Liver (tissue), 9 donors: ENCODE results near the gene PRKCH. TPM values are rescaled to one million over a fixed set of nuclear protein-coding genes. Genes with fewer than 3 reads are reported as not detected.

ENCODE experiments used
- DNase-seq: peaks from one replicate; pipeline ENCODE4 v3.0.0-alpha.2; 2017; ENCODE audit warnings: low spot score
- H3K27ac ChIP-seq, 2 donors: one replicate each; pipeline ENCODE4 v1.7.0; 2013; ENCODE audit warnings: inconsistent platforms in 2 of 2, low read length in 2 of 2, control low read depth in 1 of 2, low read depth in 1 of 2, mild to moderate bottlenecking in 1 of 2
- H3K27me3 ChIP-seq, 4 donors: one replicate each; pipeline versions ENCODE4 v1.6.1 to v1.7.0; 2013; ENCODE audit warnings: low read length in 3 of 4, inconsistent platforms in 1 of 4, mild to moderate bottlenecking in 1 of 4, moderate library complexity in 1 of 4; ENCODE audit not compliant: control insufficient read depth in 4 of 4, insufficient read depth in 4 of 4
- H3K36me3 ChIP-seq, 4 donors: one replicate each; pipeline versions ENCODE4 v1.6.1 to v1.7.0; 2013; ENCODE audit warnings: low read length in 3 of 4, mild to moderate bottlenecking in 3 of 4, low read depth in 1 of 4, moderate library complexity in 1 of 4; ENCODE audit not compliant: control insufficient read depth in 4 of 4, insufficient read depth in 3 of 4
- H3K4me1 ChIP-seq, 4 donors: one replicate each; pipeline versions ENCODE4 v1.6.1 to v1.7.0; 2013; ENCODE audit warnings: low read length in 3 of 4, mild to moderate bottlenecking in 3 of 4, moderate library complexity in 1 of 4; ENCODE audit not compliant: control insufficient read depth in 4 of 4, insufficient read depth in 4 of 4
- H3K4me3 ChIP-seq, 3 donors: one replicate each; pipeline versions ENCODE4 v1.6.1 to v1.7.0; 2013; ENCODE audit warnings: low read length in 3 of 3, control low read depth in 1 of 3, low read depth in 1 of 3, mild to moderate bottlenecking in 1 of 3
- H3K9ac ChIP-seq, 2 donors: one replicate each; pipeline ENCODE4 v1.7.0; 2013; ENCODE audit warnings: low read length in 2 of 2, mild to moderate bottlenecking in 2 of 2, moderate library complexity in 2 of 2, control low read depth in 1 of 2, low read depth in 1 of 2
- H3K9me3 ChIP-seq, 4 donors: one replicate each; pipeline versions ENCODE4 v1.6.1 to v1.7.0; 2013; ENCODE audit warnings: low read length in 3 of 4; ENCODE audit not compliant: control insufficient read depth in 4 of 4
- ATF3 ChIP-seq: IDR thresholded peaks from 2 replicates; pipeline ENCODE4 v1.6.1; 2016; ENCODE audit warnings: antibody characterized with exemption
- EGR1 ChIP-seq, 2 donors: IDR thresholded peaks; 2 replicates each; pipeline ENCODE4 v1.6.1; 2016 to 2018; ENCODE audit warnings: antibody characterized with exemption in 2 of 2, low read depth in 2 of 2
- FOXA1 ChIP-seq: IDR thresholded peaks from 2 replicates; pipeline ENCODE4 v1.6.1; 2016; ENCODE audit warnings: antibody characterized with exemption
- FOXA2 ChIP-seq: IDR thresholded peaks from 2 replicates; pipeline ENCODE4 v1.6.1; 2016; ENCODE audit warnings: antibody characterized with exemption
- GABPA ChIP-seq, 2 donors: IDR thresholded peaks in 1 of 2; conservative IDR thresholded peaks in 1 of 2; 2 replicates each; pipeline ENCODE4 v1.6.1; 2016; ENCODE audit warnings: antibody characterized with exemption in 2 of 2, mild to moderate bottlenecking in 1 of 2, moderate library complexity in 1 of 2
- HNF4A ChIP-seq, 2 donors: conservative IDR thresholded peaks; 2 replicates each; pipeline ENCODE4 v1.6.1; 2016; ENCODE audit warnings: antibody characterized with exemption in 2 of 2, mild to moderate bottlenecking in 2 of 2
- HNF4G ChIP-seq: IDR thresholded peaks from 2 replicates; pipeline ENCODE4 v1.6.1; 2016; ENCODE audit warnings: antibody characterized with exemption
- JUND ChIP-seq, 2 donors: IDR thresholded peaks; 2 replicates each; pipeline ENCODE4 v1.6.1; 2016; ENCODE audit warnings: antibody characterized with exemption in 2 of 2
- NR2F2 ChIP-seq: IDR thresholded peaks from 2 replicates; pipeline ENCODE4 v1.6.1; 2016; ENCODE audit warnings: antibody characterized with exemption
- RAD21 ChIP-seq, 2 donors: IDR thresholded peaks; 2 replicates each; pipeline ENCODE4 v1.6.1; 2016; ENCODE audit warnings: antibody characterized with exemption in 2 of 2, mild to moderate bottlenecking in 2 of 2
- RXRA ChIP-seq, 2 donors: IDR thresholded peaks; 2 replicates each; pipeline ENCODE4 v1.6.1; 2017 to 2018; ENCODE audit warnings: antibody characterized with exemption in 2 of 2, mild to moderate bottlenecking in 1 of 2
- SP1 ChIP-seq: IDR thresholded peaks from 2 replicates; pipeline ENCODE4 v1.6.1; 2018; ENCODE audit warnings: antibody characterized with exemption, mild to moderate bottlenecking
- TAF1 ChIP-seq: conservative IDR thresholded peaks from 2 replicates; pipeline ENCODE4 v1.6.1; 2016; ENCODE audit warnings: antibody characterized with exemption, mild to moderate bottlenecking
- YY1 ChIP-seq: IDR thresholded peaks from 2 replicates; pipeline ENCODE4 v1.6.1; 2016; ENCODE audit warnings: antibody characterized with exemption, mild to moderate bottlenecking
- ZBTB33 ChIP-seq: IDR thresholded peaks from 2 replicates; pipeline ENCODE4 v1.6.1; 2016; ENCODE audit warnings: antibody characterized with exemption
- WGBS: extraction: QIAGEN DNeasy Blood & Tissue Kit; methylation state at CpG from one replicate; pipeline ENCODE4 v1.1.7; 2013; 5-methylcytosine and 5-hydroxymethylcytosine counted together
- polyA plus RNA-seq, 2 donors: library from polyadenylated mRNA; stranded (reverse) in 1 of 2; unstranded in 1 of 2; fragments of 200-250 nt in 1 of 2; fragments of >200 nt in 1 of 2; fragmentation: Nextera tagmentation in 1 of 2; extraction: Ambion mirVana in 1 of 2; gene quantifications; one replicate each; pipeline versions ENCODE4 v1.2.1 to v1.2.3, GENCODE V29; 2013 to 2015
- total RNA-seq, 2 donors: library from RNA; depleted of rRNA; stranded (reverse); fragments of >200 nt; gene quantifications; one replicate each; pipeline ENCODE4 v1.2.3, GENCODE V29; 2014
- TF ChIP-seq, protein P1 (sequence below): IDR thresholded peaks from 2 replicates; pipeline ENCODE4 v1.6.1; 2016; ENCODE audit warnings: antibody characterized with exemption, mild to moderate bottlenecking
- TF ChIP-seq, protein P2 (sequence below): IDR thresholded peaks from 2 replicates; pipeline ENCODE4 v1.6.1; 2016; ENCODE audit warnings: antibody characterized with exemption
- TF ChIP-seq, protein P3 (sequence below): fragments of 150-350 bp; IDR thresholded peaks from 2 replicates; pipeline ENCODE4 v1.5.1; 2017; ENCODE audit warnings: improper control_type of control experiment, low read depth, low read length; ENCODE audit not compliant: missing input control
- donor health status: healthy.
- donor health status: healthy.
- donor health status: healthy.
- donor health status: healthy.
- donor health status: healthy.

The PRKCH gene
- total and polyA plus RNA-seq, 4 donors = 3.9 to 13.7 (median 7.0) TPM

DNA sequence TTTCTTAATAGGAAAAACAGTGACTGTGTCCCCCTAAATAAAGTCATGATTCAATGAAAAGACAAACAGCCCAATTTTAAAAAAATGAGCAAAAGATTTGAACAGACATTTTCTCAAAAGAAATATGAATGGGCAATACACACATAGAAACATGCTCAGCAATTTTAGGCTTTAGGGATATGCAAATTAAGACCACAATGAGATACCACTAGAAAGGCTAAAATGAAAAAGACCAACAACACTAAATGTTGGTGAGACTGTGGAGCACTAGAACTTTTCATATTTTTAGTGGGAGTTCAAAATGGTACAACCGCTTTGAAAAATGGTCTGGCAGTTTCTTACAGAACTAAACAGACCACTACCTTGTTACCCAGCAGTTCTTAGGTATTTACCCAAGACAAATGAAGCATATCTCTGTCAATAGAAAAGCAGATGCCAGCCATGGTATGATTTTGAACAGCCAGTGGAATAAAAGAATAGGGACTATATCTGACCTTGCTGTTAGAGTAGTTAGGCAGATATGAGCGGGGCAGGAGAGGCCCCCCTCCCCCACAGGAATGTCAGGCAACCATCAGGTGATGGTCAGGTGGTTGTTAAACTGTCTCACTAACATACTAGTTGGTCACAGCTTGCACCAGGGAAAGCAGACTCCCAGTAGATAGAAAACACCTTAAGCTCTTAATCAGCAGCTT lies 108.8 kb downstream of the PRKCH start:
- Histone ChIP-seq H3K36me3 (no peaks in the 10 kb centered on the region), H3K27ac (no peak overlapping the region), H3K9ac (no peak overlapping the region), H3K27me3 (no peaks in the 10 kb centered on the region), H3K9me3 (no peaks in the 10 kb centered on the region), H3K4me1 (no peaks in the 10 kb centered on the region), H3K4me3 (no peak overlapping the region)
- TF ChIP-seq EGR1 (IDR thresholded peaks at IDR 0.05; ENCODE audit: low read depth in 2 of 2) (no peak), JUND (IDR thresholded peaks at IDR 0.05) (no peak), HNF4G (no peak), SP1 (no peak), FOXA2 (no peak), GABPA (IDR thresholded peaks at IDR 0.05 in 1 of 2, conservative IDR thresholded peaks at IDR 0.05 in 1 of 2) (no peak), RAD21 (IDR thresholded peaks at IDR 0.05) (no peak), NR2F2 (no peak), YY1 (no peak), RXRA (IDR thresholded peaks at IDR 0.05) (no peak), ATF3 (no peak), HNF4A (conservative IDR thresholded peaks at IDR 0.05) (no peak), ZBTB33 (no peak), FOXA1 (no peak), TAF1 (no peak)
- TF ChIP-seq, protein P1, sequence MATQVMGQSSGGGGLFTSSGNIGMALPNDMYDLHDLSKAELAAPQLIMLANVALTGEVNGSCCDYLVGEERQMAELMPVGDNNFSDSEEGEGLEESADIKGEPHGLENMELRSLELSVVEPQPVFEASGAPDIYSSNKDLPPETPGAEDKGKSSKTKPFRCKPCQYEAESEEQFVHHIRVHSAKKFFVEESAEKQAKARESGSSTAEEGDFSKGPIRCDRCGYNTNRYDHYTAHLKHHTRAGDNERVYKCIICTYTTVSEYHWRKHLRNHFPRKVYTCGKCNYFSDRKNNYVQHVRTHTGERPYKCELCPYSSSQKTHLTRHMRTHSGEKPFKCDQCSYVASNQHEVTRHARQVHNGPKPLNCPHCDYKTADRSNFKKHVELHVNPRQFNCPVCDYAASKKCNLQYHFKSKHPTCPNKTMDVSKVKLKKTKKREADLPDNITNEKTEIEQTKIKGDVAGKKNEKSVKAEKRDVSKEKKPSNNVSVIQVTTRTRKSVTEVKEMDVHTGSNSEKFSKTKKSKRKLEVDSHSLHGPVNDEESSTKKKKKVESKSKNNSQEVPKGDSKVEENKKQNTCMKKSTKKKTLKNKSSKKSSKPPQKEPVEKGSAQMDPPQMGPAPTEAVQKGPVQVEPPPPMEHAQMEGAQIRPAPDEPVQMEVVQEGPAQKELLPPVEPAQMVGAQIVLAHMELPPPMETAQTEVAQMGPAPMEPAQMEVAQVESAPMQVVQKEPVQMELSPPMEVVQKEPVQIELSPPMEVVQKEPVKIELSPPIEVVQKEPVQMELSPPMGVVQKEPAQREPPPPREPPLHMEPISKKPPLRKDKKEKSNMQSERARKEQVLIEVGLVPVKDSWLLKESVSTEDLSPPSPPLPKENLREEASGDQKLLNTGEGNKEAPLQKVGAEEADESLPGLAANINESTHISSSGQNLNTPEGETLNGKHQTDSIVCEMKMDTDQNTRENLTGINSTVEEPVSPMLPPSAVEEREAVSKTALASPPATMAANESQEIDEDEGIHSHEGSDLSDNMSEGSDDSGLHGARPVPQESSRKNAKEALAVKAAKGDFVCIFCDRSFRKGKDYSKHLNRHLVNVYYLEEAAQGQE = no peak
- TF ChIP-seq, protein P2, sequence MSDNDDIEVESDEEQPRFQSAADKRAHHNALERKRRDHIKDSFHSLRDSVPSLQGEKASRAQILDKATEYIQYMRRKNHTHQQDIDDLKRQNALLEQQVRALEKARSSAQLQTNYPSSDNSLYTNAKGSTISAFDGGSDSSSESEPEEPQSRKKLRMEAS = no peak
- TF ChIP-seq, protein P3, sequence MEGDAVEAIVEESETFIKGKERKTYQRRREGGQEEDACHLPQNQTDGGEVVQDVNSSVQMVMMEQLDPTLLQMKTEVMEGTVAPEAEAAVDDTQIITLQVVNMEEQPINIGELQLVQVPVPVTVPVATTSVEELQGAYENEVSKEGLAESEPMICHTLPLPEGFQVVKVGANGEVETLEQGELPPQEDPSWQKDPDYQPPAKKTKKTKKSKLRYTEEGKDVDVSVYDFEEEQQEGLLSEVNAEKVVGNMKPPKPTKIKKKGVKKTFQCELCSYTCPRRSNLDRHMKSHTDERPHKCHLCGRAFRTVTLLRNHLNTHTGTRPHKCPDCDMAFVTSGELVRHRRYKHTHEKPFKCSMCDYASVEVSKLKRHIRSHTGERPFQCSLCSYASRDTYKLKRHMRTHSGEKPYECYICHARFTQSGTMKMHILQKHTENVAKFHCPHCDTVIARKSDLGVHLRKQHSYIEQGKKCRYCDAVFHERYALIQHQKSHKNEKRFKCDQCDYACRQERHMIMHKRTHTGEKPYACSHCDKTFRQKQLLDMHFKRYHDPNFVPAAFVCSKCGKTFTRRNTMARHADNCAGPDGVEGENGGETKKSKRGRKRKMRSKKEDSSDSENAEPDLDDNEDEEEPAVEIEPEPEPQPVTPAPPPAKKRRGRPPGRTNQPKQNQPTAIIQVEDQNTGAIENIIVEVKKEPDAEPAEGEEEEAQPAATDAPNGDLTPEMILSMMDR = no peak
- 79% methylated on average over 2 of the region's 2 CpGs for WGBS
- no peak for DNase-seq
